AG20443 (cell line): ENCODE measurements around the gene C1GALT1C1.
A peak's percentile ranks its signal among the peaks of the same experiment; 100 is the strongest.
"Not testable (repeated sequence)": the region's sequence is repeated elsewhere in the genome, so short reads cannot be mapped to it uniquely, and the experiment has no call there.

Experiments
- DNase-seq: peaks from one replicate; pipeline ENCODE4 v3.0.0; 2012; ENCODE audit warnings: low spot score, mixed read lengths

C1GALT1C1 gene

GRCh38 chrX:120629667-120630537, at the start of gene C1GALT1C1:
Gene C1GALT1C1 (minus strand): TSS chrX:120630054. CDS start chrX:120627166, 2,888 bp downstream.
- DNase-seq: peak; percentile 96

GRCh38 chrX:120677004-120677652, 47.3 kb upstream of the C1GALT1C1 start:
- no peak for DNase-seq

GRCh38 chrX:120672841-120673530, 43.1 kb upstream of the C1GALT1C1 start:
- DNase-seq: no peak

GRCh38 chrX:120672389-120672788, 42.5 kb upstream of the C1GALT1C1 start:
- DNase-seq: peak; percentile 71

- DNase-seq: no peak
Measured at GRCh38 chrX:120671963-120672362, 42.1 kb upstream of the C1GALT1C1 start.

- no peak for DNase-seq
Measured at GRCh38 chrX:120668357-120668756, 38.5 kb upstream of the C1GALT1C1 start.

GRCh38 chrX:120664535-120664934, 34.7 kb upstream of the C1GALT1C1 start:
- not testable (repeated sequence) for DNase-seq

- no peak for DNase-seq
Measured at GRCh38 chrX:120664081-120664480, 34.2 kb upstream of the C1GALT1C1 start.

- DNase-seq: no peak
Measured at GRCh38 chrX:120662662-120663061, 32.8 kb upstream of the C1GALT1C1 start.

GRCh38 chrX:120660637-120661036, 30.8 kb upstream of the C1GALT1C1 start:
- DNase-seq: peak; percentile 51

GRCh38 chrX:120653000-120653399, 23.1 kb upstream of the C1GALT1C1 start:
- peak; percentile 9 for DNase-seq

GRCh38 chrX:120652256-120652655, 22.4 kb upstream of the C1GALT1C1 start:
- not testable (repeated sequence) for DNase-seq

- DNase-seq: no peak
Measured at GRCh38 chrX:120647127-120647526, 17.3 kb upstream of the C1GALT1C1 start.

GRCh38 chrX:120642871-120643270, 13.0 kb upstream of the C1GALT1C1 start:
- DNase-seq: no peak

GRCh38 chrX:120638619-120639018, 8.8 kb upstream of the C1GALT1C1 start:
- DNase-seq: no peak

GRCh38 chrX:120625371-120625770, 4.5 kb downstream of the C1GALT1C1 start:
- peak; percentile 47 for DNase-seq

GRCh38 chrX:120617996-120618630, 11.7 kb downstream of the C1GALT1C1 start:
- no peak for DNase-seq

GRCh38 chrX:120614816-120615215, 15.0 kb downstream of the C1GALT1C1 start:
- no peak for DNase-seq

GRCh38 chrX:120612086-120612485, 17.8 kb downstream of the C1GALT1C1 start:
- DNase-seq: no peak

- DNase-seq: peak; percentile 47
Measured at GRCh38 chrX:120604361-120604782, 25.5 kb downstream of the C1GALT1C1 start.

- peak; percentile 79 for DNase-seq
Measured at GRCh38 chrX:120603707-120604360, 26.0 kb downstream of the C1GALT1C1 start, which contains the start of gene MCTS1. Gene MCTS1 (plus strand): TSS chrX:120604101. CDS start chrX:120604237, 136 bp downstream.
